DOHH2 (cell line): Measurements from ENCODE around the gene GRM5.

ENCODE experiments used
- H3F3A ChIP-seq: fragments of 200-600 bp; sonication (generic), shearing (Covaris generic); 2 replicates; pipeline ENCODE4 v1.6.0; 2016; ENCODE audit warnings: antibody characterized with exemption, mild to moderate bottlenecking; ENCODE audit not compliant: control insufficient read depth, insufficient read depth
- H3K27ac ChIP-seq: fragments of 200-600 bp; sonication (generic); 2 replicates; pipeline ENCODE4 v1.5.1; 2014; ENCODE audit warnings: low read depth, mild to moderate bottlenecking, low read length, moderate library complexity
- H3K27me3 ChIP-seq: fragments of 200-600 bp; sonication (generic); 2 replicates; pipeline ENCODE4 v1.6.1; 2014; ENCODE audit warnings: mild to moderate bottlenecking, low read length, mixed read lengths; ENCODE audit not compliant: control insufficient read depth
- H3K36me3 ChIP-seq: fragments of 200-600 bp; sonication (generic); 2 replicates; pipeline ENCODE4 v1.6.1; 2014; ENCODE audit warnings: mild to moderate bottlenecking, low read length, moderate library complexity, mixed read lengths; ENCODE audit not compliant: control insufficient read depth
- H3K4me1 ChIP-seq: fragments of 200-600 bp; sonication (generic); 2 replicates; pipeline ENCODE4 v1.6.1; 2014; ENCODE audit warnings: mild to moderate bottlenecking, low read length, mixed read lengths; ENCODE audit not compliant: control insufficient read depth
- H3K4me2 ChIP-seq: fragments of 200-600 bp; sonication (generic); 2 replicates; pipeline ENCODE4 v1.6.0; 2014; ENCODE audit warnings: mild to moderate bottlenecking, low read length, moderate library complexity
- H3K4me3 ChIP-seq: fragments of 200-600 bp; sonication (generic); 2 replicates; pipeline ENCODE4 v1.5.1; 2014; ENCODE audit warnings: mild to moderate bottlenecking, low read length, mixed read lengths
- H3K79me2 ChIP-seq: fragments of 200-600 bp; sonication (generic); 2 replicates; pipeline ENCODE4 v1.6.1; 2014; ENCODE audit warnings: mild to moderate bottlenecking, low read length, mixed read lengths; ENCODE audit not compliant: control insufficient read depth
- H3K9me2 ChIP-seq: fragments of 200-600 bp; sonication (generic); replicated peaks from 2 replicates; pipeline ENCODE4 v1.6.1; 2014; ENCODE audit warnings: mild to moderate bottlenecking, low read length, mixed read lengths; ENCODE audit not compliant: control insufficient read depth
- H3K9me3 ChIP-seq: fragments of 200-600 bp; sonication (generic); 2 replicates; pipeline ENCODE4 v1.6.1; 2014; ENCODE audit warnings: antibody characterized with exemption, low read length, mixed read lengths; ENCODE audit not compliant: control insufficient read depth, insufficient read depth
- H4K20me1 ChIP-seq: fragments of 200-600 bp; sonication (generic); 2 replicates; pipeline ENCODE4 v1.6.0; 2014; ENCODE audit warnings: low read depth, mild to moderate bottlenecking, antibody characterized with exemption, low read length, moderate library complexity; ENCODE audit not compliant: control insufficient read depth, insufficient read depth
- CTCF ChIP-seq: fragments of 200-600 bp; sonication (generic); IDR thresholded peaks from one replicate; pipeline ENCODE4 v1.5.1; 2014; ENCODE audit warnings: antibody characterized with exemption, mild to moderate bottlenecking, low read depth, low read length; ENCODE audit not compliant: poor library complexity, severe bottlenecking
- EZH2phosphoT487 ChIP-seq: fragments of 200-600 bp; sonication (generic); IDR thresholded peaks from 2 replicates; pipeline ENCODE4 v1.6.1; 2017; ENCODE audit warnings: borderline replicate concordance, mild to moderate bottlenecking, antibody characterized with exemption, low read length, moderate library complexity, mixed read lengths

GRM5 gene

DNA sequence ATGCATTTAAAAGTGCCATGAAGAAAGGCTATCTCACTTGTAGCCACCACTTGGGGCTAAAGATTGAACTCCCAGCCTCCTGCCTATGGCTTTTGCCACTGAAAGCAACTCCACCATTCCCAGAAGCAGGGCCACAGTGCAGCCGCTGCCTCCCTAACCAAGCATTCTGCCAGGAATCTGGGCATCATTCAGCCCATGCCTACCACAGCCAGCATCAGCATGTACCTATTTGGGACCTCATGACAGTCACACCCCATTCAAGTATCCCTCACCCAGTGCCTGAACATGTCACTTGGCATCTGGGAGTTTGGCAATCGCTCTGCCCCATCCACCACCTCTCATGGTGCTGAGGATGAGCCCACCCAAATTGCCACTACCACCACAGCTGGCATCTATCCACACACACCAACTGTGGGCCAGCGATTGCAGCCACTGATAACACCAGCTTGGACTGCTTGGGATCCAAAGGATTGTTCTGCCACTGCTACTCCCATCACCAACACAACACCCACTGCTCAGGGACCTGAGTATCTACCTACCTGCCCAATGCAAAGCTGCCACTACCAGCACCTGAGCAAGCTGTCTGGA, 234.4 kb downstream of the GRM5 start:
- Histone ChIP-seq H3K36me3 (no peaks in the 10 kb centered on the region), H3F3A (no peaks in the 10 kb centered on the region), H3K4me3 (no peak overlapping the region), H3K9me3 (no peaks in the 10 kb centered on the region), H3K9me2 (no peaks in the 10 kb centered on the region), H3K27ac (no peak overlapping the region), H3K27me3 (no peaks in the 10 kb centered on the region), H4K20me1 (no peaks in the 10 kb centered on the region), H3K4me2 (no peak overlapping the region), H3K79me2 (no peaks in the 10 kb centered on the region), H3K4me1 (no peaks in the 10 kb centered on the region)
- no peak for TF ChIP-seq CTCF
- no peak for TF ChIP-seq EZH2phosphoT487

DNA sequence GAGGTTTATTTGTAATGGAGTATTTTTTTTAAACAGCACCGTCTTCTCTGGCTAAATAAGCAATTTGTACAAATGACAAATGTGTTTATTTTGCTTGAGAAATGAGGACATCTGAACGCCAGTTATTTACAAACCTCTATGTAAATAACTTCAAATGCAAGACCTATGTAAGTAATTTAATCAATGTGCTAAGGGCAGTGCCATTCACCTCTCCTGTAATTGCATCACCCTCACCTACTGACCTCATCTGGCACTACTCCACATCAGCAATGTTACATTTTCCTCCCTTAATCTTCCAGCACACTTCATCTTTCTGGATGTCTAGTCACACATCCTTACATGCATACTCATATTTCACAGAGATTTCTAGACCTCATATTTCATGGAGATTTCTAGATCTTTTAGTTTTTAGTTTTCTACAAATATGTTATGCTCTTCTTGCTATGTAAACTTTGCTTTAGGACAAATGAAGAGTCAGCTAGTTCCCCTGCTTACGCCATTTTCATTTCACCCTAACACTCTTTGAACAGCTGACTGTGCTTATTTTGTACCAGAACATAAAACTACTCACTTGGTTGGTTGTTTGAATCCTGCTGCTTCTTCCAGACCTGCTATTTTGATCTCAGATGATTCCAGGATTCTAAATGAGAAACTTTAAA, 238.6 kb downstream of the GRM5 start:
- Histone ChIP-seq H3K9me3 (no peaks in the 10 kb centered on the region), H3K4me2 (no peak overlapping the region), H4K20me1 (no peaks in the 10 kb centered on the region), H3K9me2 (no peaks in the 10 kb centered on the region), H3K27me3 (no peaks in the 10 kb centered on the region), H3K4me3 (no peak overlapping the region), H3K4me1 (no peaks in the 10 kb centered on the region), H3K79me2 (no peaks in the 10 kb centered on the region), H3F3A (no peaks in the 10 kb centered on the region), H3K27ac (no peak overlapping the region), H3K36me3 (no peaks in the 10 kb centered on the region)
- no peak for TF ChIP-seq CTCF
- TF ChIP-seq EZH2phosphoT487: no peak

DNA sequence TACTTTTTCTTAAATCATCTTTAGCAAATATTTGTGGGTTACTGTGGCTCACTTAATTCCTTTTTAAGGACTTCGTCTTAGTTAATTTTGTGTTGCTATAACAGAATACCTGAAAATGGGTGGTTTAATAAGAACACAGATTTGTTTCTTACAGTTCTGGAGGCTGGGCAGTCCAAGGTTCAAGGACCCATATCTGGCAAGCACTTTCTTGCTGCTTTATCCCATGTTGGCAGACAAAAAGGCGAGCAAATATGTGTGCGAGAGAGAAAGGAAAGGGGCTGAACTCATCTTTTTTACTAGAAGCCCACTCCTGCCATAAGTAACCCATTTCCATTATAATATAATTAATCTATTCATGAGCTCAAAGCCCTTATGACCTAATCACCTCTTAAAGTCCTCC, 246.2 kb downstream of the GRM5 start:
- no peak overlapping the region for H3K27ac ChIP-seq
- no peak overlapping the region for H3K4me2 ChIP-seq
- H3K36me3 ChIP-seq: no peaks in the 10 kb centered on the region
- H4K20me1 ChIP-seq: no peaks in the 10 kb centered on the region
- no peak overlapping the region for H3K4me3 ChIP-seq
- H3K27me3 ChIP-seq: no peaks in the 10 kb centered on the region
- H3K9me3 ChIP-seq: no peaks in the 10 kb centered on the region
- H3K79me2 ChIP-seq: no peaks in the 10 kb centered on the region
- H3K9me2 ChIP-seq: no peaks in the 10 kb centered on the region
- no peak for TF ChIP-seq EZH2phosphoT487
- no peak for TF ChIP-seq CTCF
- H3K4me1 ChIP-seq: no peaks in the 10 kb centered on the region
- H3F3A ChIP-seq: no peaks in the 10 kb centered on the region
